C1 segment of cervical spinal cord (tissue), 14 donors: ENCODE measurements around the gene RALBP1.

Experiments used
- DNase-seq, 14 donors: peaks; one replicate each; lab custom pipeline; 2025; lab: John Stamatoyannopoulos, UW

RALBP1 gene

DNA sequence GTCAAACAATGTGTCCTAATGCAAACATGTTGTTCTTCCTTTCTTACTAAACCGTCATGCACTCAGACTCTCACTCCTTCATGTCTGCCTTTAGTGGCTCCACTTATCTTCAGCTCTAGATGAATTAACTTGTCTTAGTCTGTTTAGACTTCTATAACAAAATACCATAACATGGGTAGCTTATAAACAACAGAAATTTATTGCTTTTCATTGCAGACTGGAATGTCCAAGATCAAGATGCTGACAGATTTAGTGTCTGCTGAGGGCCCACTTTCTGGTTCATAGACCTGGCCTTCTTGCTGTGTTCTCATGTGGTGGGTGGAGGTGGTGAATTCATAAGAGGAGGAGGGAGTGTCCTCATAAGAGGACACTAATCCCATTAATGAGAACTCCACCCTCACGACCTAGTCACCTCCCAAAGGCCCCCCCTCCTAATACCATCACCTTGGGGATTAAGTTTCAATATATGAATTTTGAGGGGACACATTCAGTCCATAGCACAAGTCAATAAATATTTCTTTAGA lies 32.3 kb downstream of the RALBP1 start:
- no peak for DNase-seq

DNA sequence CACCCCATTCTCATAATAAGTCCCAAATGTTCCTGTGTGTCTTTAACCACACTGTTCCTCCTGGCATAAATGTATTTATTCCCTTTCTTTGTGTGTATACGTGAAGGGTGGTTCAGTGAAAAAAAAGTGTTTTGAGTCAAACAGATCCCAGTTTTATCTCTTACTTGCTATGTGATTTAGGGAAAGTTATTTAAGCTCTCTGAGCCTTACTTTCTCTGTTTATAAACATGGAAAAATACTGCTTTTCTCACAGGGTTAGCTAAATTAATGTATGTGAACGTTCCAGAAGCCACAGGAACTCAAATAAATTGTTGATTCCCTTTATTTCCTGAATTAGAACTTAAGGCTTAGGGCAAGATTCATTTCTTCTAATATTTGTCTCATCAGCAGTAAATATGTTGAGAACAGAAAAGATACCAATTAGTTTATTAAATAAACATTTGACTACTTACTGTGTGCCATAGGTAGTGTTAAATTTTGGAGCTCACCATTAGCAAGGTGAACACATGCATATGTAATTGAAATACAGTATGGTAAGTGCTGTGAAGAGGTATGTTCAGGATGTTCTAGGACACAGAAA lies 33.2 kb downstream of the RALBP1 start:
- DNase-seq, result no peak

DNA sequence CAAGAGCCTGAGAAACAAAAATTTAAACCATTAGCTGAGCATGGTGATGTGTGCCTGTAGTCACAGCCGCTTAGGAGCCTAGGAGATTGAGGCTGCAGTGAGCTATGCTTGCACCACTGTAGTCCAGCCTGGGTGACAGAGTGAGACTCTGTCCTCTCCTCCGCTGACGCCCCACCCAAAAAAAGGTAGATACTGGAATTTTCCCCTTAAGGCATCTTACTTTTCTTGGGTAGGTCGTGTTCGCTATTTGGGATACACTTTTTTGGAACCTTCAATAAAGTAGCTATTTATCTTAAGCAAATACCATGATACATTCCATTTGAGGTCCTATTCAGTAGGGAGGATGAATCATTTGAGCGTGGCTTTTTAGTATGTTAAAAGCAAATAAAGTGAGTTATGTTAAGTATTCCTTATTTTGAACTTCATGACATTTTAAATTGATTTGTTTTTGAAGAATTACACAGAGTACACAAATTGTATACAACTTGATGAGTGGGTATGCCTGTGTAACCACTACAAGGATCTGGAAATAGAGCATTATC lies 38.7 kb downstream of the RALBP1 start:
- DNase-seq, result no peak

DNA sequence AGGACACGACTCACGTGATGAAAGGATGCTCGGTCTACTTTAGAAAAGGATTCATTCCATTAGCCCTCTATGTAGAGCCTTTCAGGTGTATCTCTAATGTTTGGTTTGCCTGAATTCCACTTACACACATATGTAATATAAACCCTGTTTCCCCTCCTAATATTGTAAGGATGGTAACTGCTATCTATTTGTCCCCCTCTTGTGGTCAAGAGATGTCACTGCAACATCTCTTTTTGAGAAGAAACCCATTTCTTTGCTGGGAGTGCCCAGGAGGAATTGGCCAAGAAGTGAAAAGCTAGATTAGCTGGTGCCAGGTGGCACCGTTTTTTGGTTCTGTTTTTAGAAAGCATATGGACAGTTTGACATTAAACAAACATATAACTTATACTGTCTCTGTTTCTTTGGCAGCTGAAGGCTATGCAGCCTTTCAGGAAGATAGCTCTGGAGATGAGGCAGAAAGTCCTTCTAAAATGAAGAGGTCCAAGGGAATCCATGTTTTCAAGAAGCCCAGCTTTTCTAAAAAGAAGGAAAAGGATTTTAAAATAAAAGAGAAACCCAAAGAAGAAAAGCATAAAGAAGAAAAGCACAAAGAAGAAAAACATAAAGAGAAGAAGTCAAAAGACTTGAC lies 41.2 kb downstream of the RALBP1 start:
- DNase-seq, result peak in 1 of 14 donors; percentile 14

DNA sequence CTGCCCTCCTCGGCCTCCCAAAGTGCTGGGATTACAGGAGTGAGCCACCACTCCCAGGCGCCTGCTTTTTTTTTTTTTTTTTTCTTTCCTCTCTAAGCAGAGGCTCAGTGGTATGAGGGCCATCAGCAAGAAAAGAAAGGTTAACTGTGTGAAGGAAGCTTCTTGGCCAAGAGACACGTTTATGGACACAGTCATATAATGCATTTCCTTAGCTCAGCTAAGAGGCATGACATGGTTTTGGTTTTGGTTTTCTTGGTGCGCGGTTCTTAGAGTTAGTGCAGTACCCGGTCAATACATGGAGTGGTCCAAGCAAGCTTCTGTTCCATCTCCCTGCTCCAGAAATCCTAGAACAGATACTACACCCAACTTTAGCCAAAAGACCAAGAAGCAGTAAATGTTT lies 42.6 kb downstream of the RALBP1 start:
- no peak for DNase-seq

DNA sequence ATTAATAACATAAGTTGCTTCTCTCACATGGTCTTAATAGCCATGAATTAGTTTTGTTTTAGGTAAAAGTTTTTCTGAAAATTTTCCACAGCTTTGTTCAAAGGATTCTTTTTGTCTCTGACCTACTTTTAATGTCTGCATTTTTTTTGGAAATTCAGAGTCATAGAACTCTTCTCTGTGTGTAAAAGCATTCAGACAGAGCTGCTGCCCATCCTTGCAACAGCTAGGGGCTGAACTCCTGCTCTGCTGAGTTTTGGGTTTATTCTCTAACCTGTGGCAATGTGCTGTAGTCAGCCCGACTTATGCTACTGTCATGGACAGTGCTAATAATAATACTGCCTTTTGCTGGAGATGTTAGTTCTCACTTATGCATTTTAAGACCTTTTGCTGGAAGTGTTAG lies 44.1 kb downstream of the RALBP1 start:
- no peak for DNase-seq

DNA sequence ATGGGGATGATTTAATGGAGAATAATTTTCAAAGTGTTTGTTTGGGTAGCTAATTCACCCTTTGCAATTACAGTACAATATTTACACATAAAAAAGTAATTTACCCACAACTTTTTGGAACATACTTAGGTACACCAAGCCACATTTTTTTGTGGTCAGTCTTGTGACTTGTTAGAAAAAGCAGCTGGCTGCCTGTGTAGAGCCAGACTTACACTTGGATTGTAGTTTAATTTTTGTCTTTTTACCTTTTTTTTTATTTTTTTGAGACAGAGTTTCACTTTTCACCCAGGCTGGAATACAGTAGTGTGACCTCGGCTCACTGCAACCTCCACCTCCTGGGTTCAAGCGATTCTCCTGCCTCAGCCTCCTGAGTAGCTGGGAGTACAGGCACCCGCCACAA lies 45.4 kb downstream of the RALBP1 start:
- DNase-seq, result no peak

DNA sequence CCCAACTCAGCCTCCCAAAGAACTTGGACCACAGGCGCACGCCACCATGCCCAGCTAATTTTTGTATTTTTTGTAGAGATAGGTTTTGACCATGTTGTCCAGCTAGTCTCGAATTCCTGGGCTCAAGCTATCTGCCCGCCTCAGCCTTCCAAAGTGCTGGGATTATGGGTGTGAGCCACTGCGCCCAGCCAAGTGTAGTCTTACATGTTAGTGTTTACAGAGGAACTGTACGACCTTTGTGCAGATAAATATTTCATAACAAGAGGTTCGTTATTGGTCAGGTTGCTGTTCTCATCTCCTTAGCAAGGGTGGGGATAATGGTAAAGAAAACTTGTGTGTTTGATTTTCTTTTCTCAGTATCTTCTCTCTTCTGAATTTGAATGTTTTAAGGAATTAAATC lies 46.5 kb downstream of the RALBP1 start:
- DNase-seq, result no peak

DNA sequence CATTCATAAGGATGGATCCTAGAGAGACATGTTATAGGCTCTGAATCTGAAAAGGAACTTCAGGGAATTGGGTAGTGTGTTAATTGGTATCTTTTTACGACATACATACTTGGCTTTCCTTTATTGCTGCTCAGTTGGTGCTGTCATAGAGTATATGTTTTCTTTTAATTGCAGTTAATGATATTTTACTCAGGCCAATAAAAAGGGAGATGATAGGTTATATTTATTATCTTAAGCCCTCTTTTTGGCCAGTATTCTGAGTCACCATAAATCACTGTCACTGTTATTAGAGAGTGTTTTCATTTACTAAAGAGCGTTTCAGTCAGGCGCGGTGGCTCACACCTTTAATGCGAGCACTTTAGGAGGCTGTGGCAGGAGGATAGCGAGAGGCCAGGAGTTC lies 47.6 kb downstream of the RALBP1 start:
- no peak for DNase-seq

DNA sequence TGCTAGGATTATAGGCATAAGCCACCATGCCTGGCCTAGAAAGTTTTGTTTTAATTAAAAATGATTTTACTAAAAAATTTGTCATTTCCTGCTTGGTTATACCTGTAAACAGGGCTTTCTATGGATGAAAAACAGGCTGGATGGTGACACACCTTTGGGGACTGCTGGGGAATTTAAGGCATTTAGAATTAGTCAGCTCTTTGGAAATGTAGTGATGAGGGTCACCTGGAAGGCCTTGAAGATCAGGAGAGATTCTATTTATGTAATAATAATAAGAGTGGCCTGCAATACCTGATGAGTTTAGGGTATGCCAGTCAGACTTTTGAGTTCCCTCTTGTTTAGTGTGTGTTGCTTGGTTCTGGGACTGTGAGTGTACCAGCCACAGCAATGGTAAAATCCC lies 51.1 kb downstream of the RALBP1 start:
- no peak for DNase-seq

DNA sequence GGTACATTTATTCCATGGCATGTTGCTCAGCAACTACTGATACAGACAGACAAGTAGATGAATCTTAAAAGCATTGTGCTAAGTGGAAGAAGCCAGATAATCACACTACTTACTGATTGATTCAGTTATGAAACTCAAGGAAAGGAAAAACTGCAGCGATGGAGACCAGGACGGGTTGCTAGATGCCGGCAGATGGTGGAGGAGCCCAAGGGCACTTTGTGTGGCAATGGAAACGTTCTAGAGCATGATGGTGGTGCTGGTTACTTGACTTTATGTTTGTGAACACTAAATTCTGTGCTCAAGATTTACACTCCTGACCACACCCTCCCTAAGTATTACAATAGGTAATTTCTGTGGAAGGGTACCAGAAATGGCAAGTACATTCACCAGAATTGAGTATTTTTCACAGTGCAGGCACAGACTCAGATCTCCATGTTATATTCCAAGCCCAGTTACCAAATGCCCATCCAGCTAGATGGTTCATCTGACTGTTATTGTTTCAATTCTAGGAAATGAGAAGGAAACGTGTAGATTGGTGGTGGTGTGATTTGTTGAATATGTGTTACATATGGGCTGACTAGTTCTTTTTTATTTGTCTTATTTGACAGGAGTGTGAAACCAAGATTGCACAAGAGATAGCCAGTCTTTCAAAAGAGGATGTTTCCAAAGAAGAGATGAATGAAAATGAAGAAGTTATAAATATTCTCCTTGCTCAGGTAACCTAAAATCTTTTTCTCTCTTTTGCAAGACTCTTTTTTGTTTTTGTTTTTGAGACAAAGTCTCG lies 55.1 kb downstream of the RALBP1 start:
- DNase-seq, result no peak

DNA sequence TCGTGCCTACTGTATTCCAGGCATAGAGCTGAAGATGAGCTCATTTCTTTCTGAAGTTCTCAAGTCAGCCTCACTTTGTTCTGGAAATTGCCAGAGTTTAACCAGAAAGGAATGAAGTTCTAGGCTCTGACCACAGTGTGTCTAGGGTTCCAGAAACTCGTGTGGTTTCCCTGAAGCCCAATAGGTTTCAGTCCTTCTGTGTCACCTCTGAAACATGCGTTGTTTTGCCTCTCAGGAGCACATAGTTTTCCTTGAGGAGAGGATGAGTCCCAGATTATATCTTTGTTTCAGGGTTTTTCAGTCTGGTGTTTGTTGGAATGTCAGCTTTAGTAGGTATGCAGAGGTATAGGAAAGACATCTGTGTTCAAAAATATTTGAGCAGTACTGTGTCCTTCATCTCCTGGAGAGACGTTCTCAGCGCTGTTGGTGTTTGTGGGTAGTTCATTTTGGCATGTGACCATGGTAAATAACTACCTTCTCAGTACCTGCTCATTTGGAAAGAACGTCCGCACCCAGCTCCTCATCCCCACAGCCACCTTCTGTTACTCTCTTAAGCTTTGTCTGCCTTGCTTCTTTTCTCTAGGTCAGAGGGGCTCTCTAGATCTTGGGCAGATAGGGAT lies 56.6 kb downstream of the RALBP1 start:
- DNase-seq, result no peak

DNA sequence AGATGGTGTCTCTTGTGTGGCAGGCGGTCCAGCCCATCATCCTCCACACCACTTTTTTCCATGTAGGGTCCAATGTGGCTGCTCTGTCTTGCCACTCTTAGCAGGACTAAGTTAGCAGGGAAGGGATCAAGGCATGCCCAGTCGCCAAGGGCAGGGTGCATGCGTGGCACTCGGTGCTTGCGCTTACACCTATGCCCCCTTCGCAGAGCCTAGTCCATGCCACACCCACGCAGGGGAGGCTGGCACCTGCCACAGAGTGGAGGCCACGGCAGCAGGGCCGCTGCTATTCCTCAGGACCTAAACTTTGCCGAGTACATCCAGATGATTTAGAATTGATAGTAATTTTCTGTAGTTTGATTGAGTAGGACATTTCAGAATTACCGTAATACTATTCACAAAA lies 59.5 kb downstream of the RALBP1 start:
- no peak for DNase-seq

DNA sequence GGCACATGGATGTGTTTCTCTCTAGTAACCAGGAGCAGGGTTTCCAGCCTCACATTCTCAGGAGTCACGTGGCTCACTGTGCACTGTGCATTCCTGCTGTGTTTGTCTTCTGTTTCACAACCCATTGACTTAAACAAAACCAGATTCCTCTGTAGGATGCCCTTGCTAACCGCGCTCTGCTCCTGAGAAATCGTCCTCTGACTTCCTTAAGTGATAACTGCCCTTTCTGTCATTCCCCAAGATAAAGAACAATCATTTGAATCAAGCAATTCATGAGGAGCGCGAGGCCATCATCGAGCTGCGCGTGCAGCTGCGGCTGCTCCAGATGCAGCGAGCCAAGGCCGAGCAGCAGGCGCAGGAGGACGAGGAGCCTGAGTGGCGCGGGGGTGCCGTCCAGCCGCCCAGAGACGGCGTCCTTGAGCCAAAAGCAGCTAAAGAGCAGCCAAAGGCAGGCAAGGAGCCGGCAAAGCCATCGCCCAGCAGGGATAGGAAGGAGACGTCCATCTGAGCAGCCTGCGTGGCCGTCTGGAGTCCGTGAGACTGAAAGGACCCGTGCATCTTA lies 60.2 kb downstream of the RALBP1 start:
- peak in 11 of 14 donors; percentile 12 to 64 (median 35) for DNase-seq

DNA sequence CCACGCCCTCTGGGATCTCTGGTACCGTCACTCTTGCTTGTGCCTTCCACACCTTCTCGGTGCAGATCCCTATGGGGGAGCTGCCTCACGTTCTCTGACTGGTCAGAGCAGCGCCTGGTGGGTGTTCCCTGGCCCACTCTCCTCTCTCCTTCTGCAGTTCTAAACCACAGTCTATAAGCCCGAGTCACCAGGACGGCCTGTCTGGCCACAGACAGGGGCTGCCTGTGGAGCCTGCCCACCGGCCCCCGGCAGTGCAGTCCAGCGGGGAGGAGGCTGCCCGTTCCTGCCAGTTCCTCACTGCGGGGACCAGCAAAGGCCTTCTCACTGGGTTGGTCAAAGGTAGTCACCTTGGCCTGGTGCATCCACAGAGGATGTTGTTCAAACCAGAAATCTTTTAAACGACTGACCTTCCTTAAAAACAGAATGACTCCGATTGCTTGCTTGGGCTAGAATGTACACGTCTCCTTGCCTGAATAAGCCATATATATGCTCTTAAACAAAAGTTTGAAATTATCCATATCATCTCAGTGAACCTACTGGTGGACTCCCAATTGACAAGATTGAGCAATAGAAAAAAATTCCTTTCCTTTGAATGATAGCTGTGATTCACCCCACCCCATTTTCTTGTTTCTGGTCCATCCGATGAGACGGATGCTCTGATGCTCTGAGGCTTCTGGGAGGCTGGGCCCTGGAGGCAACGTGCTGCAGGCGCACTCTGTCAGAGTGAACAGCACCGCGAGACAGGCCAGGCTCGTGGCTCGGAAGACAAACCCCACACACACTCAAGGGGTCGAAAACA lies 61.2 kb downstream of the RALBP1 start:
- no peak for DNase-seq

DNA sequence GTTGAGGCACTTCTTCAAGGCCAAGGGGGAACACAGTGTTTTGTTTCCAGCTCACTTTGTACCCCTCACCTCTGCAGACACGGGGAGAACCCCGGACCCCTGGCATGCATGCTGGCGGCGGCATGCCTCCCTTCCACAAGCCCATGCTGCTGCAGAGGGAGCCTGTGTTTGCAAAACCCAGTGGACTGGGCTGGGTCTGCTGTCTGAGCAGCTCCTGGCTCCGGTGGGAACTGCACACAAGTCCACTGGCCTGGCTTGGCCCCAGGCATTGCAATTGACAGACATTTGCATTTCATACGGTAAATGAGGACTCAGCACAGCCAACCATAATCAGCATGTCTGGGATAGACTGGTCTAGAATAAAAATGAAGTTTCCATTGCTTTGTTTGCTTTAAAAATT lies 62.4 kb downstream of the RALBP1 start:
- DNase-seq, result no peak

DNA sequence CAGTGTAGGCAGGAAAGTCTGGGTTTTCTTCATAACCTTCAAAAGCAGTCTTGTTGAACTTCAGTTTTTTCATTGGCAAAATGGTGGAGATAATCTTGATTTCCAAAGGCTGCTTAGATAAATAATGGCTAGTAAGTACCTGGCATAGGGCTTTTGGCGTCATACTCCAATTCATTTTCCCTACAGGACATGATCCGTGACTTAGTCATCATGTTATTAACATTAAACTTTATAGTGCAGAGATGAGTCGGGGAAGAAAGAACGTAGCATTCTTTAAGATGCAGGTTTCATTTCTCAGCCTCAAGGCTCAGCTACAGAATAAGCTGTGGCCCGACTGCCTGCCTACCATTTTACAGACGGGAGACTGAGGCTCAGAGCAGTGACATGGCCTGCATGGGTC lies 64.0 kb downstream of the RALBP1 start:
- no peak for DNase-seq

DNA sequence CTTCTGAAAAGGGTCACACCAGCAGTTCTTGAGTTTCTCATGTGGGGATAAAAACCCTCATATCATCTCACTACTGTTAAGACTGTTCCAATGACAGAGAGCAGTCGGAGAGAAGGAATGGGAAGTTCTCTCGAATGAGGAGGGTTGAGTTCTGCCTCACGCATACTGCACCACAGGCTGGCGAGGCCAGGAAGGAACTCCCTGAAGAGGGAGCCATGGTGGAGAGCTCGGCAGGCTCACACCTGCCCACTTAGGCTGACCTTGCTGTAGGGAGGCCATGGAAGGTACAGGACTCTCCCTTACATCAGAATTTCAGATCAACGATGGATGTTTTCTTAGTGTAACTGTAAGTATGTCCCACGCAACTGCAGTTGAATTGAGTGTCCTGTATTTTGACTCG lies 64.6 kb downstream of the RALBP1 start:
- no peak for DNase-seq

DNA sequence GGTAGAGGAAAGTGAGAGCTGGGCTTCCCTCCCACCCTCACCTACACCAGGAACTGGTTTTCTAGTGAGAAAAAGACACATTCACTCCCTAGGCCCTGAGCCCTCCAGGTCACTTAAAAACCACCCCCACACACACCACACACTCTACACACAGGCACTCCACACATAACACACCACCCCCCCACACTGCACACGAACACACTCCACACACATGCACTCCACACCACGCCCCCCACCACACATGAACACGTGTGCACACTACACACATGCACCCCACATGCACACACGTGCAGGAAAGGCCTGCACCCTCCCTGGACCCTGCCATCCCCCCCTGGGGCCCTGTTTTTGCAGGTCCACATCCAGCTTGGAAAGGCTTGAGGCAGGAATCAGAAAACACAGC lies 67.6 kb downstream of the RALBP1 start:
- DNase-seq, result no peak

DNA sequence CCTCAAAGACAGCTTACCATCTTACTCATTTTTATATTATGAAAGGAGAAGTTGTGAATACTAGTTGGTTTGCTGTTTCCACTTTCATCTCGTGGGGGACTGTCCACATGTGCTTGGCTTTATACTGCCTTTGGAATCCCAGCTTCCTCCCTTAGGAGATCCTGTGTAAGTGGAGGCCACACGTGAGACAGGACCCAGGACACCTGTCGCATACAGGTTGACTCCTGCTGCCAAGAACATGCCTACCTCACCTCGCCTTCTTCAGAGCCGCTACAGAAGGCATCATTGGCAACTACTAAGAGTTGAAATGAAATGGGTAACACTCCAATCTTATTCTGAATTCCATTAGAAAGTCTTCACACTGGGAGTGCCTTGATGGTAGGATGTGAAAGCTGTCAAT lies 69.7 kb downstream of the RALBP1 start:
- DNase-seq, result no peak

DNA sequence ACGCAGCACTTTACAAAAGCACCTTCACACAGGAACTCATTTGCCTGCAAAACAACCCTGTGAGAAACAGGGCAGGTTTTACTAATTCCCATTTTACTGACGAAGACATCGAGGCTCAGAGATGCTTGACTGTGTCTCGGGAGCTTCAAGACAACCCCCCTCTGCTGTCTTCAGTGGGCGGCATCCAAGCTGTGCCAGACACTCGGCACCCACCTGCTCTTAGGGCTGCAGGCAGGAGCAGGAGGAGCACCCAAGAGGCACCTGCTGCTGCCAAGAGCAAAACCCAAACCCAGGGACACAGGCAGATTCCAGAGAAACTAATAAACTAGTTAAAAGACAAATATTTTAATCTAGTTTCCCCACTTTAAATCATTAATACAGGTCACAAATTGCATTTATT lies 71.2 kb downstream of the RALBP1 start:
- no peak for DNase-seq
